GM12892 (cell line): ENCODE measurements around the gene RMDN2.

Source experiments
- POLR2A ChIP-seq: IDR thresholded peaks from 2 replicates; pipeline ENCODE4 v1.6.1; 2011; ENCODE audit warnings: low read depth, low read length, control low read depth
- POLR2AphosphoS5 ChIP-seq: IDR thresholded peaks from 2 replicates; pipeline ENCODE4 v1.6.1; 2011; ENCODE audit warnings: low read depth, low read length, control low read depth

DNA sequence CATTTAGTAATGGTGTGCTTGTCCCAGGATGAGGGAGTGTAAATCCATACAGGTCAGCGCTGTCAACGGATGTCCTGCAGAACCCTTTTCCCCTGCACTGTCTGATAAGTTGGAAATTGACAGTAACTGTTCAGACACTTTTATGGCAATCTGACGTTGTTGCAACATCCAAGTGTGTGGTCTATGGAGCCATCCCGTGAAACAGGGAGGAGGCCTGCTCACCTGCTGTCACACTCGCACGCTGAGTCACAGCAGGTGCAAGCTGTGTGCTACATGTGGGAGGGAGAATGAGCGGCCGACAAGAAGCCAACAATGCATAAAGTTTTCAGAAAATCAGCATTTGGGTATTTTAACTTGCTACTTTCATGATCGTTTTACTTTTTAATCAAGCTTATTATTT lies 43.7 kb upstream of the RMDN2 start:
- TF ChIP-seq POLR2A (no peak), POLR2AphosphoS5 (no peak)
